CD8-positive, alpha-beta memory T cell (primary cell): ENCODE results near the gene HERC6. TPM values are rescaled to one million over a fixed set of nuclear protein-coding genes. Genes with fewer than 3 reads are reported as not detected.
"Not testable (repeated sequence)": the region's sequence is repeated elsewhere in the genome, so short reads cannot be mapped to it uniquely, and the experiment has no call there.

ENCODE experiments used
- CTCF ChIA-PET: fragments of 350-600 bp; sonication (Branson Sonifier 250); formaldehyde crosslinking; loops from one replicate; lab custom pipeline; 2021; ENCODE audit warnings: antibody characterized with exemption; lab: Charles Lee
- POLR2A ChIA-PET: fragments of 350-600 bp; sonication (Branson Sonifier 250); formaldehyde crosslinking; loops from one replicate; lab custom pipeline; 2021; ENCODE audit warnings: antibody characterized with exemption; lab: Charles Lee
- DNase-seq, 5 donors: peaks; one replicate each; pipeline versions ENCODE4 v3.0.0 to v3.0.0-alpha.2; 2020 to 2022; ENCODE audit warnings: mixed read lengths in 1 of 5
- H3K27ac ChIP-seq: one replicate; pipeline ENCODE4 v1.7.0; 2013; ENCODE audit warnings: low read depth, mild to moderate bottlenecking, low read length, moderate library complexity
- H3K27me3 ChIP-seq: 2 replicates; pipeline ENCODE4 v1.7.0; 2013; ENCODE audit warnings: low read length, mild to moderate bottlenecking; ENCODE audit not compliant: insufficient read depth, poor library complexity, severe bottlenecking
- H3K36me3 ChIP-seq: 2 replicates; pipeline ENCODE4 v1.7.0; 2013; ENCODE audit warnings: mild to moderate bottlenecking, low read length, moderate library complexity; ENCODE audit not compliant: insufficient read depth
- H3K4me1 ChIP-seq: 2 replicates; pipeline ENCODE4 v1.7.0; 2013; ENCODE audit warnings: mild to moderate bottlenecking, low read length, moderate library complexity; ENCODE audit not compliant: insufficient read depth
- H3K4me3 ChIP-seq: 2 replicates; pipeline ENCODE4 v1.7.0; 2013; ENCODE audit warnings: mild to moderate bottlenecking, low read length
- H3K9me3 ChIP-seq: 2 replicates; pipeline ENCODE4 v1.7.0; 2013; ENCODE audit warnings: mild to moderate bottlenecking, low read length
- H3K27ac Mint-ChIP-seq, 8 donors: one replicate each; pipeline ENCODE4 v1.8.0; 2020 to 2021; ENCODE audit warnings: mixed read lengths in 8 of 8, mild to moderate bottlenecking in 6 of 8, inconsistent platforms in 3 of 8, moderate library complexity in 3 of 8
- H3K27me3 Mint-ChIP-seq, 2 donors: one replicate each; pipeline ENCODE4 v1.8.0; 2020 to 2021; ENCODE audit warnings: mixed read lengths in 2 of 2, mild to moderate bottlenecking in 1 of 2, moderate library complexity in 1 of 2
- H3K36me3 Mint-ChIP-seq, 3 donors: one replicate each; pipeline ENCODE4 v1.8.0; 2020 to 2021; ENCODE audit warnings: mixed read lengths in 3 of 3, inconsistent platforms in 1 of 3, mild to moderate bottlenecking in 1 of 3
- H3K4me1 Mint-ChIP-seq, 3 donors: one replicate each; pipeline ENCODE4 v1.8.0; 2020 to 2021; ENCODE audit warnings: mixed read lengths in 3 of 3, inconsistent platforms in 1 of 3, mild to moderate bottlenecking in 1 of 3
- H3K4me3 Mint-ChIP-seq, 7 donors: one replicate each; pipeline ENCODE4 v1.8.0; 2020 to 2021; ENCODE audit warnings: mixed read lengths in 7 of 7, mild to moderate bottlenecking in 6 of 7, moderate library complexity in 4 of 7, inconsistent platforms in 2 of 7
- H3K9me3 Mint-ChIP-seq, 5 donors: one replicate each; pipeline ENCODE4 v1.8.0; 2020 to 2022; ENCODE audit warnings: mixed read lengths in 5 of 5, mild to moderate bottlenecking in 3 of 5, moderate library complexity in 2 of 5, inconsistent platforms in 1 of 5
- polyA plus RNA-seq: library from polyadenylated mRNA; unstranded; fragments of 300-500 nt; fragmentation: Illumina TruSeq; gene quantifications from one replicate; pipeline ENCODE4 v1.2.3, GENCODE V29; 2021
- total RNA-seq, 2 experiments: library from RNA; stranded (reverse); gene quantifications; one replicate each; pipeline ENCODE4 v1.2.3, GENCODE V29; 2021

Gene HERC6
- total and polyA plus RNA-seq, 3 experiments from 2014 or later = 3.7 to 27.0 (median 5.4) TPM

- H3K9me3 Mint-ChIP-seq = no peaks in the 10 kb centered on the region
- peak overlapping the region in 2 of 8 donors; percentile 5 to 72 for H3K27ac Mint-ChIP-seq
- no peaks in the 10 kb centered on the region for H3K27me3 Mint-ChIP-seq
- Histone ChIP-seq H3K27ac (no peak overlapping the region), H3K9me3 (no peaks in the 10 kb centered on the region), H3K4me3 (no peak overlapping the region), H3K4me1 (no peaks in the 10 kb centered on the region), H3K27me3 (no peaks in the 10 kb centered on the region), H3K36me3 (peaks cover 10% of the 10 kb centered on the region)
- H3K4me3 Mint-ChIP-seq = no peak overlapping the region
- ChIA-PET CTCF (no interaction called here), POLR2A (no interaction called here)
- DNase-seq = no peak
- peaks cover 0 to 7% (median 5%) of the 10 kb centered on the region in 3 donors for H3K4me1 Mint-ChIP-seq
- peaks cover 8 to 52% (median 15%) of the 10 kb centered on the region in 3 donors for H3K36me3 Mint-ChIP-seq
Observed at GRCh38 chr4:88419874-88420273, 41.2 kb downstream of the HERC6 start.

GRCh38 chr4:88420844-88421243, 42.2 kb downstream of the HERC6 start:
- Histone ChIP-seq H3K9me3 (no peaks in the 10 kb centered on the region), H3K27me3 (no peaks in the 10 kb centered on the region), H3K36me3 (peaks cover 3% of the 10 kb centered on the region), H3K4me3 (no peak overlapping the region), H3K27ac (no peak overlapping the region), H3K4me1 (no peaks in the 10 kb centered on the region)
- Mint-ChIP-seq H3K4me1 (peaks cover 0 to 7% (median 5%) of the 10 kb centered on the region in 3 donors), H3K27ac (peak overlapping the region in 2 of 8 donors; percentile 36 to 61), H3K4me3 (no peak overlapping the region), H3K36me3 (peaks cover 10 to 50% (median 11%) of the 10 kb centered on the region in 3 donors), H3K27me3 (no peaks in the 10 kb centered on the region), H3K9me3 (no peaks in the 10 kb centered on the region)
- ChIA-PET CTCF (no interaction called here), POLR2A (no interaction called here)
- DNase-seq = no peak

- Mint-ChIP-seq H3K27me3 (no peaks in the 10 kb centered on the region), H3K9me3 (no peaks in the 10 kb centered on the region), H3K27ac (peak overlapping the region in 1 of 8 donors; percentile 27), H3K36me3 (peaks cover 8 to 50% (median 11%) of the 10 kb centered on the region in 3 donors), H3K4me3 (no peak overlapping the region), H3K4me1 (peaks cover 0 to 7% (median 5%) of the 10 kb centered on the region in 3 donors)
- DNase-seq = no peak
- Histone ChIP-seq H3K27me3 (no peaks in the 10 kb centered on the region), H3K4me3 (no peak overlapping the region), H3K36me3 (no peaks in the 10 kb centered on the region), H3K27ac (no peak overlapping the region), H3K9me3 (no peaks in the 10 kb centered on the region), H3K4me1 (no peaks in the 10 kb centered on the region)
- ChIA-PET CTCF (interaction anchor here (0.6 kb wide), 1 partner anchor 21 kb away, joined by 3 read pairs; no protein-coding TSS in a partner anchor), POLR2A (no interaction called here)
Observed at GRCh38 chr4:88422403-88422802, 43.8 kb downstream of the HERC6 start.

GRCh38 chr4:88429401-88429800, 50.7 kb downstream of the HERC6 start:
- Mint-ChIP-seq H3K27me3 (no peaks in the 10 kb centered on the region), H3K36me3 (peaks cover 20 to 69% (median 29%) of the 10 kb centered on the region in 3 donors), H3K9me3 (no peaks in the 10 kb centered on the region), H3K27ac (peak overlapping the region in 2 of 8 donors; percentile 24 to 34), H3K4me3 (no peak overlapping the region), H3K4me1 (peaks cover 0 to 3% (median 0%) of the 10 kb centered on the region in 3 donors)
- ChIA-PET POLR2A (no interaction called here), CTCF (interaction anchor here (1.4 kb wide), 1 partner anchor 12 kb away, joined by 3 read pairs; no protein-coding TSS in a partner anchor)
- H3K4me1 ChIP-seq = no peaks in the 10 kb centered on the region
- H3K27me3 ChIP-seq = no peaks in the 10 kb centered on the region
- no peaks in the 10 kb centered on the region for H3K9me3 ChIP-seq
- H3K27ac ChIP-seq = no peak overlapping the region
- H3K4me3 ChIP-seq = no peak overlapping the region
- H3K36me3 ChIP-seq = no peaks in the 10 kb centered on the region
- DNase-seq = no peak

GRCh38 chr4:88435987-88436693, 57.5 kb downstream of the HERC6 start:
- peaks cover 22 to 65% (median 24%) of the 10 kb centered on the region in 3 donors for H3K36me3 Mint-ChIP-seq
- DNase-seq = no peak
- Histone ChIP-seq H3K36me3 (no peaks in the 10 kb centered on the region), H3K4me1 (no peaks in the 10 kb centered on the region), H3K27ac (no peak overlapping the region), H3K27me3 (no peaks in the 10 kb centered on the region), H3K4me3 (no peak overlapping the region), H3K9me3 (no peaks in the 10 kb centered on the region)
- H3K27me3 Mint-ChIP-seq = no peaks in the 10 kb centered on the region
- H3K4me1 Mint-ChIP-seq = no peaks in the 10 kb centered on the region
- ChIA-PET CTCF (interaction anchor here (0.5 to 3.2 kb wide), 2 partner anchors 20 to 224 kb away, joined by 3 to 11 read pairs; partner anchors contain the start of gene HERC5), POLR2A (no interaction called here)
- no peak overlapping the region for H3K4me3 Mint-ChIP-seq
- peak overlapping the region in 3 of 8 donors; percentile 19 to 94 (median 74) for H3K27ac Mint-ChIP-seq
- no peaks in the 10 kb centered on the region for H3K9me3 Mint-ChIP-seq

- H3K4me1 Mint-ChIP-seq, H3K9me3 Mint-ChIP-seq, H3K36me3 ChIP-seq, H3K27me3 Mint-ChIP-seq, H3K4me3 Mint-ChIP-seq, H3K4me1 ChIP-seq, H3K9me3 ChIP-seq, H3K27ac ChIP-seq, H3K4me3 ChIP-seq, DNase-seq, H3K27me3 ChIP-seq: not testable (repeated sequence)
- Mint-ChIP-seq H3K36me3 (peaks cover 29 to 70% (median 31%) of the 10 kb centered on the region in 3 donors), H3K27ac (peak overlapping the region in 1 of 8 donors; percentile 44)
- ChIA-PET CTCF (interaction anchor here (1.1 to 3.2 kb wide), 3 partner anchors 19 to 77 kb away, joined by 3 to 11 read pairs (median 3); partner anchors contain the start of gene HERC5), POLR2A (interaction anchor here (0.6 kb wide), 1 partner anchor 20 kb away, joined by 3 read pairs; no protein-coding TSS in a partner anchor)
Observed at GRCh38 chr4:88437873-88438272, 59.2 kb downstream of the HERC6 start.

GRCh38 chr4:88439161-88439760, 60.6 kb downstream of the HERC6 start:
- no peak for DNase-seq
- no peak overlapping the region for H3K27ac ChIP-seq
- no peaks in the 10 kb centered on the region for H3K9me3 Mint-ChIP-seq
- no peaks in the 10 kb centered on the region for H3K27me3 ChIP-seq
- H3K27ac Mint-ChIP-seq = peak overlapping the region in 7 of 8 donors; percentile 7 to 94 (median 51)
- H3K36me3 Mint-ChIP-seq = peaks cover 20 to 63% (median 21%) of the 10 kb centered on the region in 3 donors
- no peaks in the 10 kb centered on the region for H3K36me3 ChIP-seq
- H3K4me1 ChIP-seq = no peaks in the 10 kb centered on the region
- ChIA-PET POLR2A (no interaction called here), CTCF (interaction anchor here (3.2 kb wide), 1 partner anchor 17 kb away, joined by 11 read pairs; the partner anchor contains the start of gene HERC5)
- peaks cover 0 to 1% (median 0%) of the 10 kb centered on the region in 3 donors for H3K4me1 Mint-ChIP-seq
- H3K4me3 Mint-ChIP-seq = no peak overlapping the region
- no peaks in the 10 kb centered on the region for H3K27me3 Mint-ChIP-seq
- H3K9me3 ChIP-seq = no peaks in the 10 kb centered on the region
- no peak overlapping the region for H3K4me3 ChIP-seq

- no peaks in the 10 kb centered on the region for H3K27me3 ChIP-seq
Observed at GRCh38 chr4:88440146-88440545, 61.5 kb downstream of the HERC6 start.

More at GRCh38 chr4:88440146-88440545, 61.5 kb downstream of the HERC6 start:
- H3K27ac ChIP-seq = no peak overlapping the region
- Mint-ChIP-seq H3K4me3 (no peak overlapping the region), H3K27ac (peak overlapping the region in 7 of 8 donors; percentile 2 to 90 (median 56)), H3K36me3 (peaks cover 15 to 56% (median 17%) of the 10 kb centered on the region in 3 donors), H3K4me1 (peaks cover 0 to 2% (median 0%) of the 10 kb centered on the region in 3 donors), H3K27me3 (no peaks in the 10 kb centered on the region), H3K9me3 (no peaks in the 10 kb centered on the region)
- no peaks in the 10 kb centered on the region for H3K4me1 ChIP-seq
- H3K4me3 ChIP-seq = no peak overlapping the region
- ChIA-PET POLR2A (no interaction called here), CTCF (no interaction called here)
- no peaks in the 10 kb centered on the region for H3K9me3 ChIP-seq
- no peak for DNase-seq
- no peaks in the 10 kb centered on the region for H3K36me3 ChIP-seq
